Measurements from ENCODE around the gene GRID1.

Gene GRID1

DNA sequence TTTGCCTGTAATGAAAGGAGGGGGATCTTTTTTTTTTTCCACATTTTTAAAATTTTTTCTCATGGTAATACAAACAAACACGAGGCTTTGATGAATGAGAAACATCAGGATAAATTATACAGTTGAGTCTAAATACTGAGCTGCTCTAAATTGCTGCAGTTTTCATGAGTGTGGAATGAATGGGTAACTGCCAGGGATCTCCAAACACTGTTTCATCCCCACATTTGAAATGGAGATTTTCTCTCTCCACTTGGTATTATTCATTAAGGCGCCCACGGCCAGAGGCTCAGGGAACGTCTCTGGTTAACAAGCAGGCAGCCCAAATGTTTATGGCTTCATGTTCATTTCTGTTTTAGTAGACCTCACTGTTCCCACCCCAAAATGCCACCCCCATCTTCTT is 717.1 kb downstream of the GRID1 start:
- Histone ChIP-seq H3K9ac (ENCODE audit: low read length) (no peak overlapping the region), H3K4me1 (ENCODE audit: low read length) (no peaks in the 10 kb centered on the region), H2AFZ (ENCODE audit: low read length) (no peak overlapping the region), H3K4me2 (ENCODE audit: low read depth, low read length) (no peak overlapping the region), H3K4me3 (ENCODE audit: low read length) (no peak overlapping the region), H3K27ac (ENCODE audit: low read length) (no peak overlapping the region), H3K9me3 (replicated peaks; ENCODE audit: insufficient read depth, low read length) (no peaks in the 10 kb centered on the region), H4K20me1 (ENCODE audit: insufficient read depth, low read length) (no peaks in the 10 kb centered on the region), H3K36me3 (replicated peaks; ENCODE audit: insufficient read depth, low read length) (no peaks in the 10 kb centered on the region), H3K79me2 (ENCODE audit: low read length) (no peaks in the 10 kb centered on the region), H3K27me3 (replicated peaks; ENCODE audit: insufficient read depth, low read length) (no peaks in the 10 kb centered on the region), H3K9me2 (replicated peaks; ENCODE audit: insufficient read depth, low read length) (no peaks in the 10 kb centered on the region), H3F3A (ENCODE audit: insufficient read depth, low read length) (no peaks in the 10 kb centered on the region)
- TF ChIP-seq EZH2phosphoT487 (IDR thresholded peaks at IDR 0.05; ENCODE audit: low read length) (no peak), CTCF (IDR thresholded peaks at IDR 0.05; ENCODE audit: low read length) (no peak), EZH2 (optimal IDR thresholded peaks at IDR 0.05; ENCODE audit: low read depth, low read length) (no peak)
- no peak for DNase-seq

DNA sequence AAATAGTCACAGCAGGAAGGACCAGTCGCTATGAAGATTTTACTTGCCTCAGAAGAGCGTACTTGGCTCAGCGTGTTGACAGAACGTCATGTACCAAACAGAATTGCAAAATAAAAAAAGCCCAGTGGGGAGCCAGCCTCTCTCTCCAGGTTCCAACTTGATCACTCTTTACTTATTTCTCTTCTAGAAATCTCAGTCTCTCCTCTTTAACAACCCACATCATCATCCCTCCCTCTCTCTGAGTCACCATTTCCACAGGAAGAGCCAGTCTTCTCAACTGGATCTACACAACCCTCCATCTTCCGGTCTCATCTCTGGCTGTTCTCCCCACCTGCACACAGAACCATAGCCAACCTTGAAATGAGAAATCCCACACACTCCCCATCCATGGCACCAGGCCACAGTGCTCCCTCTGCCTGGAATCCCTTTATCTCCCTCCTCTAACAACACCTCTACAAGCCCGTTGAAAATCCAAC is 718.3 kb downstream of the GRID1 start:
- no peaks in the 10 kb centered on the region for H3K36me3 ChIP-seq (replicated peaks; ENCODE audit: insufficient read depth, low read length)
- no peaks in the 10 kb centered on the region for H3K79me2 ChIP-seq (ENCODE audit: low read length)
- no peaks in the 10 kb centered on the region for H3K27me3 ChIP-seq (replicated peaks; ENCODE audit: insufficient read depth, low read length)
- no peak overlapping the region for H3K4me2 ChIP-seq (ENCODE audit: low read depth, low read length)
- H3K27ac ChIP-seq (ENCODE audit: low read length) = no peak overlapping the region
- DNase-seq = no peak
- H3K9ac ChIP-seq (ENCODE audit: low read length) = no peak overlapping the region
- no peaks in the 10 kb centered on the region for H4K20me1 ChIP-seq (ENCODE audit: insufficient read depth, low read length)
- H3K9me2 ChIP-seq (replicated peaks; ENCODE audit: insufficient read depth, low read length) = no peaks in the 10 kb centered on the region
- no peaks in the 10 kb centered on the region for H3K9me3 ChIP-seq (replicated peaks; ENCODE audit: insufficient read depth, low read length)
- TF ChIP-seq EZH2phosphoT487 (IDR thresholded peaks at IDR 0.05; ENCODE audit: low read length) (no peak), EZH2 (optimal IDR thresholded peaks at IDR 0.05; ENCODE audit: low read depth, low read length) (no peak), CTCF (IDR thresholded peaks at IDR 0.05; ENCODE audit: low read length) (no peak)
- H2AFZ ChIP-seq (ENCODE audit: low read length) = no peak overlapping the region
- H3K4me1 ChIP-seq (ENCODE audit: low read length) = no peaks in the 10 kb centered on the region
- H3K4me3 ChIP-seq (ENCODE audit: low read length) = no peak overlapping the region
- no peaks in the 10 kb centered on the region for H3F3A ChIP-seq (ENCODE audit: insufficient read depth, low read length)

DNA sequence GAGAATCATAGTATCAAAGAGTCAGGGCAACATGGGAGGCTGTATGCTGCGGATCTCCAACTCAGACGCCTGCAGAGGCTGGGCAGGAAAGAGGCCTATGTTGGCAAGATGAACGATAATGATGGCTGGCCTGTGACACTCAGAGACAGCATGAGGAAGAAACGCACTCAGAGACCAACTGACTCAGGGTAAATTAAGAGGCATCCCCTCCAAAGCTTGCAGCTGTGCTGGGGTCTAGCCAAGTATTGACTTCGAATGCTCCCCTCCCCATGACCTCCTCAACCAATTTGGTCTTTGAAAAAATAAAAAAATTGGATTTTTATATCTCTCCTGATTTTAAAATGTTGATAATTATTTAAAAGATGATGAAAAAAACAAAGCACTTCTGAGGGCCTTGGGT is 718.9 kb downstream of the GRID1 start:
- no peaks in the 10 kb centered on the region for H3K4me1 ChIP-seq (ENCODE audit: low read length)
- no peaks in the 10 kb centered on the region for H4K20me1 ChIP-seq (ENCODE audit: insufficient read depth, low read length)
- H2AFZ ChIP-seq (ENCODE audit: low read length) = no peak overlapping the region
- no peak overlapping the region for H3K9ac ChIP-seq (ENCODE audit: low read length)
- no peaks in the 10 kb centered on the region for H3K36me3 ChIP-seq (replicated peaks; ENCODE audit: insufficient read depth, low read length)
- H3K4me2 ChIP-seq (ENCODE audit: low read depth, low read length) = no peak overlapping the region
- TF ChIP-seq EZH2phosphoT487 (IDR thresholded peaks at IDR 0.05; ENCODE audit: low read length) (no peak), EZH2 (optimal IDR thresholded peaks at IDR 0.05; ENCODE audit: low read depth, low read length) (no peak), CTCF (IDR thresholded peaks at IDR 0.05; ENCODE audit: low read length) (no peak)
- no peaks in the 10 kb centered on the region for H3F3A ChIP-seq (ENCODE audit: insufficient read depth, low read length)
- no peaks in the 10 kb centered on the region for H3K9me3 ChIP-seq (replicated peaks; ENCODE audit: insufficient read depth, low read length)
- no peak for DNase-seq
- no peaks in the 10 kb centered on the region for H3K9me2 ChIP-seq (replicated peaks; ENCODE audit: insufficient read depth, low read length)
- H3K27me3 ChIP-seq (replicated peaks; ENCODE audit: insufficient read depth, low read length) = no peaks in the 10 kb centered on the region
- H3K4me3 ChIP-seq (ENCODE audit: low read length) = no peak overlapping the region
- H3K27ac ChIP-seq (ENCODE audit: low read length) = no peak overlapping the region
- H3K79me2 ChIP-seq (ENCODE audit: low read length) = no peaks in the 10 kb centered on the region
